ENCODE results near the gene YPEL2. TPM values are rescaled to one million over a fixed set of nuclear protein-coding genes. Genes with fewer than 3 reads are reported as not detected.

The YPEL2 gene
- total and polyA plus RNA-seq, 2 donors (not counting 1 experiment from before 2014, with no cell fraction given) = 4.8 to 7.8 TPM

- no peak overlapping the region for H3K4me2 ChIP-seq (ENCODE audit: extremely low read depth, insufficient read depth, low read length)
- H3K4me3 ChIP-seq (replicated peaks in 1 of 4; ENCODE audit: control extremely low read depth in 1 of 4, insufficient read depth in 1 of 4, low read depth in 3 of 4, low read length in 4 of 4) = no peak overlapping the region
- no peak overlapping the region for H2AFZ ChIP-seq (ENCODE audit: low read length)
- TF ChIP-seq EZH2 (IDR thresholded peaks at IDR 0.05; ENCODE audit: low read length, missing control alignments) (no peak), CTCF (conservative IDR thresholded peaks at IDR 0.05 in 1 of 2, IDR thresholded peaks at IDR 0.05 in 1 of 2; ENCODE audit: low read depth in 1 of 2, low read length in 2 of 2) (no peak)
- H4K20me1 ChIP-seq (ENCODE audit: control insufficient read depth, extremely low read depth, insufficient read depth, low read length) = no peaks in the 10 kb centered on the region
- DNase-seq (ENCODE audit: low read depth in 2 of 2) = peak in 1 of 2 donors; percentile 51
- peaks cover 23% of the 10 kb centered on the region for H3K4me1 ChIP-seq (ENCODE audit: control insufficient read depth, extremely low read depth, insufficient read depth, low read length)
- H3K36me3 ChIP-seq (ENCODE audit: control insufficient read depth, insufficient read depth, low read length) = no peaks in the 10 kb centered on the region
- H3K79me2 ChIP-seq (ENCODE audit: control insufficient read depth, insufficient read depth, low read length) = no peaks in the 10 kb centered on the region
- H3K27me3 ChIP-seq (ENCODE audit: control insufficient read depth, insufficient read depth, low read length) = no peaks in the 10 kb centered on the region
- H3K27ac ChIP-seq (ENCODE audit: insufficient read depth, low read length) = peak overlapping the region; percentile 52
- H3K9me3 ChIP-seq (ENCODE audit: control insufficient read depth, insufficient read depth, low read depth, low read length) = no peaks in the 10 kb centered on the region
- H3K9ac ChIP-seq (ENCODE audit: insufficient read depth, low read length) = no peak overlapping the region
Measured at GRCh38 chr17:59371416-59372100, 40.1 kb downstream of the YPEL2 start.

- H3K4me1 ChIP-seq (ENCODE audit: control insufficient read depth, extremely low read depth, insufficient read depth, low read length) = peaks cover 16% of the 10 kb centered on the region
- DNase-seq (ENCODE audit: low read depth in 2 of 2) = peak; percentile 77 to 84
- peak overlapping the region; percentile 67 for H3K27ac ChIP-seq (ENCODE audit: insufficient read depth, low read length)
- no peaks in the 10 kb centered on the region for H3K36me3 ChIP-seq (ENCODE audit: control insufficient read depth, insufficient read depth, low read length)
- no peaks in the 10 kb centered on the region for H3K9me3 ChIP-seq (ENCODE audit: control insufficient read depth, insufficient read depth, low read depth, low read length)
- no peaks in the 10 kb centered on the region for H3K79me2 ChIP-seq (ENCODE audit: control insufficient read depth, insufficient read depth, low read length)
- no peak for TF ChIP-seq CTCF (conservative IDR thresholded peaks at IDR 0.05 in 1 of 2, IDR thresholded peaks at IDR 0.05 in 1 of 2; ENCODE audit: low read depth in 1 of 2, low read length in 2 of 2)
- no peak for TF ChIP-seq EZH2 (IDR thresholded peaks at IDR 0.05; ENCODE audit: low read length, missing control alignments)
- H2AFZ ChIP-seq (ENCODE audit: low read length) = peak overlapping the region; percentile 15
- no peaks in the 10 kb centered on the region for H3K27me3 ChIP-seq (ENCODE audit: control insufficient read depth, insufficient read depth, low read length)
- H3K4me3 ChIP-seq (replicated peaks in 1 of 4; ENCODE audit: control extremely low read depth in 1 of 4, insufficient read depth in 1 of 4, low read depth in 3 of 4, low read length in 4 of 4) = no peak overlapping the region
- no peaks in the 10 kb centered on the region for H4K20me1 ChIP-seq (ENCODE audit: control insufficient read depth, extremely low read depth, insufficient read depth, low read length)
- peak overlapping the region; percentile 25 for H3K4me2 ChIP-seq (ENCODE audit: extremely low read depth, insufficient read depth, low read length)
- H3K9ac ChIP-seq (ENCODE audit: insufficient read depth, low read length) = no peak overlapping the region
Measured at GRCh38 chr17:59372138-59372751, 40.8 kb downstream of the YPEL2 start.

- H3K79me2 ChIP-seq (ENCODE audit: control insufficient read depth, insufficient read depth, low read length) = no peaks in the 10 kb centered on the region
- H3K9ac ChIP-seq (ENCODE audit: insufficient read depth, low read length) = no peak overlapping the region
- H3K4me1 ChIP-seq (ENCODE audit: control insufficient read depth, extremely low read depth, insufficient read depth, low read length) = peaks cover 18% of the 10 kb centered on the region
- H2AFZ ChIP-seq (ENCODE audit: low read length) = no peak overlapping the region
- no peak for TF ChIP-seq EZH2 (IDR thresholded peaks at IDR 0.05; ENCODE audit: low read length, missing control alignments)
- TF ChIP-seq CTCF (conservative IDR thresholded peaks at IDR 0.05 in 1 of 2, IDR thresholded peaks at IDR 0.05 in 1 of 2; ENCODE audit: low read depth in 1 of 2, low read length in 2 of 2) = no peak
- no peaks in the 10 kb centered on the region for H3K27me3 ChIP-seq (ENCODE audit: control insufficient read depth, insufficient read depth, low read length)
- peak overlapping the region; percentile 42 for H3K27ac ChIP-seq (ENCODE audit: insufficient read depth, low read length)
- DNase-seq (ENCODE audit: low read depth in 2 of 2) = peak; percentile 46 to 81
- no peaks in the 10 kb centered on the region for H3K36me3 ChIP-seq (ENCODE audit: control insufficient read depth, insufficient read depth, low read length)
- H4K20me1 ChIP-seq (ENCODE audit: control insufficient read depth, extremely low read depth, insufficient read depth, low read length) = no peaks in the 10 kb centered on the region
- H3K4me2 ChIP-seq (ENCODE audit: extremely low read depth, insufficient read depth, low read length) = no peak overlapping the region
- no peak overlapping the region for H3K4me3 ChIP-seq (replicated peaks in 1 of 4; ENCODE audit: control extremely low read depth in 1 of 4, insufficient read depth in 1 of 4, low read depth in 3 of 4, low read length in 4 of 4)
- no peaks in the 10 kb centered on the region for H3K9me3 ChIP-seq (ENCODE audit: control insufficient read depth, insufficient read depth, low read depth, low read length)
Measured at GRCh38 chr17:59373882-59374495, 42.5 kb downstream of the YPEL2 start.
